ENCODE results near the gene GLRA1.
"Not testable (repeated sequence)": the region's sequence is repeated elsewhere in the genome, so short reads cannot be mapped to it uniquely, and the experiment has no call there.

Gene GLRA1

DNA sequence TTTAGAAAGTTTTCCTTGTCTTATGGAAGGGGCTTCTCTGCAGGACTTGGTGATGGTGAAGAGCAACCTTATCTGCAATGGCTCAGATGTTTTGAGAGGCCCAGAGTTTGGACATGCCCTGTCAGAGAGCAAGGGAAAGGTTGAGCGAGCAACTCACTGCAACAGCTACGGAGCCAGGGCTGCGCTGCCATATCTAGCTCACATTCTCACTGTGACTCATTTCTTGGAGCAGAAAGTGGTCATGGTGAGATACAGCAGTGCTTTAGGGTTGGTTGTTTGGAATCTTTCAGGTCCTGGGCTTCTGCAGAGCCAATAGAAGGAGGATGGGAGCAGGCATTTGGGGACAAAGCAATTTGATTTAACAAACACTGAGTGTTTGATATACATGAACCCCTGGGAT, 12.3 kb downstream of the GLRA1 start:
- no peak for DNase-seq

DNA sequence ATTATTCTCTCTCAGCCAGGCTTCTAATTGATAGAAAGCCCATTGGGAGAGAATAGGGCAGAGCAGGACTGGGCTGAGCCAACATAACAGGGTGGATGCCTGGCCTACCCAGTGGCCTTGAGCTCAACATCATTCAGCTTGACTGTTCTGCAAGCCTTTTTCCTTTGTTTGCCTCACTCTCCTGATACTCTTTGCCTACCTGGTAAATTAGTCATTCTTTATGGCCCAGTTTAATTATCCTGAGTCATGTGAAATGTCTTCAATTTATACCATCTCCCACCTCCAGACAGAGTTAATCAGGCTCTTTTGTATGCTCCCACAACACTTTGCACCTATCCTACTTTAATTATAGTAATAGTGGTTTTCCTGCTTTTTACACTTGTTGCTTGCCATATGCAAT, 13.6 kb downstream of the GLRA1 start:
- no peak for DNase-seq

DNA sequence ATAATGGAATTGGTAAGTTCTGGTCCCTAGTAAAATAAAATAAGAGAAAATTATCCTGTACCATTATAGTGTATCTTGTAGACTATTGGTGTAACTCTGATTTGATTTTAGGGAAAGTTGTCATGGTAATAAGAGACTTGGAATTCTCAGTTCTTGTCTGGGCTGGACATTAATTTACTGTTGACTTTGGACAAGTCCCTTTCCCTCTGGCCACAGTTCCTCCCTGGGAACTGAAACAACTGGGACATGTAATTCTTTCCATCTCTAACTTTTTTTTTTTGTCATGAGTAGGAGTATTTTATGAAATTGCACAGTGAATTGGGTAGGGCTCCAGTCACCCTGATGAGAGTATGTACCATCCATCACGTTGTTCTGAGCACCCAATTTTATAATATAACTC, 15.0 kb downstream of the GLRA1 start:
- DNase-seq, result no peak

DNA sequence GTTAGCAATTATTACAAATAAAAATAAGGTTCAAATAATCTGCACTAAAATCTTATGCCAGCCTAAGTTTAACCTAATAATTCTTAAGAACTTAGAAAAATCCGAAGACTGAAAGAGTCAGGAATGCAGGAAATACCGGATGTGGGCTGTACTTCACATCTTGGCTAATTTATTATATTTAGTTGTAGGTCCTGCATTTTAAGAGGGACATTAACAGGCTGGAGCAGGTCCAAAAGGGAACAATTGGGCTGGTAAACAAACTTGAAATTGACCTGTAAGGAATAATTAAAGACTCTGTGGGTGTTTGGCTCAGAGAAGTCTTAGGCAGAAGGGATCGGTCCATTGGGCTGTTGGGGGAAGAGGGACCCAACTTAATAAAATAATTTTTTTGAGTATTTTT, 18.4 kb downstream of the GLRA1 start:
- no peak for DNase-seq

DNA sequence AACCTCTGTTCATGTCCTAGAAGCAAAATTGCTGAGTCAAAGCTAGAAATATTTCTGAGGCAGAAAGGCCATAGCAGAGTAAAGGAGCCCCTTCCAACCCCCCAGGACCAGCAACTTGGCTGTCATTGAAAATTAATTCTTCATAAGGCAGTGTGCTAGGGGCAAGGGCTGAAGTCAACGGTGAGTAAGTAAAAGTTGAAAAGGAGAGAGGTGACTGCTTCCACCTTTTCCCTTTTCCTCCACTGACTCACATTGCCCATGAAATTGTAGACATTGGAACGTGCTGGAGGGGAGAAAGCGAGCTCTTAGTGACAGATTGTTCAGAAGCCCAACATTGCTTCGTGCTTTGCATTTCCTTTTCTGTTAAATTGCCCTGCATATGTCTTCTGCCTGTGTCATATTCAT, 19.1 kb downstream of the GLRA1 start:
- no peak for DNase-seq

DNA sequence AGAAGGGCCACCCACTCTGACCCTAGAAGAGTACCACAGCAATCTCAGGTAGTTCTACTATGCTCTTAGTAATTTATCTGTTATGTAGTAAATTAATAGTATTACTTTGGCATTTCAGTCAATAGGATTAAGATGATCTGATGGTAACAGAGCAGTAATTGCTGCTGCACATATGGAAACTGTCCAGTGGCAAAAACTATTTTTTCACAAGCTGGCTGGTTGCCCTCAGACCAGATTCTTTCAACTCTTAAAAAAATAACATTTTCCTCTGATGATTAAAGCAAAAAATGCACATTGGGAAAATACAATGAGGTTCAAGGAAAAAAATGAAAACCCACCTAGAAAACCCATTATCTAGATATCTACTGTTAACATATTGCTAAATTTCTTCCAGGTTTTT, 19.7 kb downstream of the GLRA1 start:
- DNase-seq, result no peak

DNA sequence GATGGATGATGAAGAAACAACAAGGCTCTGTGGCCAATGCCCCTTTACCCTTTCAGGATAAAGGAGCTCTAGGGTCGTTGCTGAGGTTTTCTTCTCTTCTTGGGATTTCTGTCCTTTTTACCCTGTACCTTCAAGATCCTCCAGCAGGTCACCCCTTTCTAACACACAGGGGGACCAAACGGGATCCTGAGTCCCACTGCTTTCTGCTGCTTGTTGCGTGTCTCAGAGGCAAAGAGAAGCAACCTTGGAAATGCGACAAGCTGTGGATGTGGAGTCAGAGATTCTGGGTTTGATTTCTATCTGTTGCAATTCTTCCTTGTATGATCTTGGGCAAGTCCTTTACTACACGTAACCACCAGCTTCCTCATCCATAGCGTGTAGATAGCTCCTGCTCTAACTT, 20.5 kb downstream of the GLRA1 start:
- no peak for DNase-seq

DNA sequence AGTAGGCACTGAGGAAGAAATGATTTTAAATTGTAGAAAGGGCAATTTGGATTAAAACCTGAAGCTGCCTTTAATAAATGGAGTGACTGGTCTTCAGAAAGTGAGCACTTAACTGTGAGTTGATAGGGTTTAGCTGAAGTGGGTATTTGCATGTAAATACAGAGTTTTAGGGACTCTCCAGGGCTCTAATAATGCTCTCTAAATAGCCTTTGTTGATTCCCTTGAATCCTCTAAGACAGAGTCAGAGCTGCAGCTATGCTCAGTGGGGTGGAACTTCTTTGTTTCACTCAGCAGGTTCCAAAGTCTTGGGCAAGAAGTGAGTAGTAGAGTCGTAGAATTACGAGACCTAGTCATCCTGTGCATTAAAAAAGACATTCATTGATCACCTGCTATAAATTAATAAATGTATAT, 21.4 kb downstream of the GLRA1 start:
- DNase-seq, result no peak

DNA sequence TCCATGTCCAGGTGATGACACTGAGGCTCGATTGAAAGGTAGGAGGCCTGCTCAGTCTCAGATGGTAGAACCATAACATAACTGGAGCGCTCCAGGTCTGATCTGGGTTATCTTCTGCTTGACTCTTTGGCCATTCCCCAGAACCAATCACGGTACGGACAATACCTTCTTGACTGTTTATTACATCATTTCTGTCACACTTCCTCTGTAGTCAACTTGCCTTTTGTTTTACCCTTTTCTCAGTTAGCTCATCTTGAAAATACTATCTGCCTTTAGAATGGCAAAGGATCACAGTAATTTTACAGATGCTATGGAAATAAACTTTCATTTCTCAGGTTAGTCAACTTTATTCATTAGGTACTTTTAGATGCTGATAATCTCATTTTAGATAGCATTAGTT, 22.4 kb downstream of the GLRA1 start:
- DNase-seq, result no peak

DNA sequence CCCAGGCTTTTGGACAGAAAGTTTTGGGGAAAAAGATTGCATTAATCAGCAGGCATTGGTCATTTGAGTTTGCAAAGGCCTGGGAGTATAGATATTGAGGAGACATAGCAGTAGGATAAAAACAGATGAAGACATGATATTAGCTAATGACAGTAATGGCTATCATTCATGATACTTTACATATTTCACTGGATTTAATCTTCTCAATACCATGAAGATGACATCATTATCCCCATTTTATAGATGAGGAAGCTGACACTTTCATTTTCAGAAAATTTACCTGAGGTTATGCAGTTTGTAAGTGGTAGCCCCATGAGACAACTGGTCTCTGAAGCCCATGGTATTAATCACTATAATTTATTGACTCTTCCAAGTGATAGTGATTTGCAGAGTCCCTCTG, 23.0 kb downstream of the GLRA1 start:
- no peak for DNase-seq

DNA sequence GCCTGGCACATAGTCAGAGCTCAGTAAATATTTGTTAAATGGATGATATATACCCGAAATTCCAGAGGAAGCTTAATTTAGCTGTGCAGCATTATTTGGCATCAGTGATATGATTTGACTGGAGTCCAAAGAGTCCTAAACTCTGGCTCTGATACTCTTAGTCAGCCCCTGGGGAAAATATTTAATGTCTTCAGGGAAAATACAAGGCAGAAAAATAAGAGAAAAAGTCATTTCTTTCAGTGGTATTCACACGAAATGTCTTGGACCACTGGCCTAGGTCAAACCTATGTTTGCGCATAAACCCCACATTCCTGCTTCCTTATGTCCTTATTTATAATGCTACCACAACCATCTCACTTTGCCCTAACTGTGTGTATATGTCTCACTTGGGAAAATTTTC, 23.8 kb downstream of the GLRA1 start:
- DNase-seq, result no peak

DNA sequence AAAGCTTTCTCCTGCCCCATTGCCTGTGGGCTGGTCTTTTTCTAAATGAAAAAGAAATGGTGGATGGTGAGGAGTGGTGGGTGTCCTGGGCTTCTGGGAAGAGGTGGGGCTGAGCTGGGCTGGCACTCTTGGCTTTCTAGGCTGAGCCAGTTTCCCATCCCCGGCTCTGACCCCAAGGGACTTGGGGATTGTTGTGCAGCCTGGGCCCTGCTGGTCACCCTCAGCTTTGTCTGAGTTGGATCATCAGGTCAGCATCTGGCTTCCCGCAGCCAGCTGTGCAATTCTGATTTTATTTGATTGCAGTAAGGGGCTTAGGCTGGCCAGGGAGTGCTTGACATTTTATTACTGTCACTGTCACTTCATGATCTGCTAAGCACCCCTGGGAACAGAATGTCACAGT, 25.3 kb downstream of the GLRA1 start:
- no peak for DNase-seq

DNA sequence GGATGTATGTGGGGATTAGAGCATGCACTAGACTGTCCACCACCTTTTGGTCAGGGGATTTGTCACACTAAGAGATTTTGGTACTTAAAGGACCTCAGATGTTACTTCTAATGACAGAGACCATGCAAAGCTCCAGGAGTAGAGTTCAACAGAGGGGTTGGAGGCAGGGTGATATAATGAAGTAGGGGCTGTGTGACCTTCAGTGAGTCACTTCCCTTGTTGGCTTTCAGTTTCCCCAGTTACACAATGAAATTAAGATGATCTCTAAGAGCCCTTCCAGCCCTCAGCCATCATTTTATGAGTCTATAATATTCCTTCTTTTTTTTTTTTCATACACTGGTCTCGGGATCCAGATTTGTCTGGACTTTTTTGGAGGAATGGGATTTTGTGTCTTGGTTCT, 26.8 kb downstream of the GLRA1 start:
- DNase-seq, result no peak

DNA sequence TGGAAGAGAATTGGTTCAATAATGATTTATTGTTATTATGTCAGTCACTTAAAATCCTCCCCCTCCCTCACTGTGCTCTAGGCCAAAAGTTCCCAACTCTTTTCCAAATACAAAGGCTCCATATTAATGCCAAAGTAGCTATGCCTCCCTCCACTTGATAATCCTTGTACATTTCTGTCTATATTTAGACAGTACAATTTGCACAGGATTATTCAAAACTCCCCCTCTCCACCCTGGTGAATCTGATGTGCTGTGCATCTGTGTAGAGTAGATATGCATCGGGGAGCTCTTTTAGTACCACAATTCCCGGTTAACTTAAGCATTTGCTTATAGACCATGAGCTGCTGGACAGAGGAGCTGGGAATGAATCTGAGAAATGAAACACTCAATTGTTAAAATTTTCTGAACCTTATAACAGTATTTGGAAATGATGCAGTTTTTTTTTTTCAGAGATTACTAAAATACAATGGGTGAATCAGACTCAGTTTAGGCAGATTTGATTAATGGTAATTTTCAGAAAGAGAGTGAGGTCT, 27.6 kb downstream of the GLRA1 start:
- no peak for DNase-seq

DNA sequence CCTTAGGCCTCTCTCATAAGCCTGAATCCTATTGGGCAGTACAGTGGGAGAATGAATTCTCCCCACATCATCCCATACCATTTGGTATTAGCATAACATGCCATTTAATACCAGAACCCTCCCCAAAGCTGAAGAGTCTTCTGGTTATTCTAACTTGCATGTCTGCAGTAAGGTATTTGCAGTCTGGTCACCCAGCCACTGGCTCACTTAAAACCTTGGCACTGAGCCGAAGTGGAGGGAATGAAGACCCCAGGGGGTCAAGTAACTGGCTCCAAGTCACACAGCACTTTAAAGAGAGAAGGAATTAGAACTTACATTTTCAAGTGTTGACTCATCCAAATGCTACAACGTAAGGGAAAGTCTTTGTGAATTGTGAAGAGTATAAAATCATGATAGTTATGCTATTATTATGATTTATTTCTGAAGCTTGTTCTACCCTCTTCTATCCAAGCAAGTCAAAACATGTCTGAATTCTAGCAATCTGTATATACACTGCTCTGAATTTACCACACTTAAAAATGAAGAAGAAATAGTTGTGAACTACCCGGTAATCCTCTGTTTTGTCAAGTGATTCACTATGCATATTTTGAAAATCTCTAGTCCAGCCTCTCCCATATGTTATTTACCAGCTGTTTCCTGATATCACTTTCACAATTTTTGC, 28.5 kb downstream of the GLRA1 start:
- DNase-seq, result no peak

DNA sequence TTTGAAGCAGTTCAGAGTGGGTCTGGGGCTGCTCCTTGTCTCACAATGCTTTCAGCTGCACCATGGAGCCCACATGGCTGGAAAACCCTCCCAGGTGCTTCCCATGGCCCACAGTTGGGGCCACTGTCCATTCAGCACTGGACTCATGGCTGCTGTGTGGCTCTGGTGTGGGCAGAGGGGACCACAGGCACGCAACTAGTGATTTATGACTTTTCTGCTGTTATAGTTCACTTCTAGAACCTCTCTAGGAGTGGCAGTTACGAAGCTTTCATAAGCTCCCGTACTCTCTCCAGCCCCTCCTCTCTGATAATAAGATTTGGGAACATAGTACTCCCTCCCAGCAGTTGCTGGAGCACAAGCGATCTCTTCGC, 29.0 kb downstream of the GLRA1 start:
- DNase-seq, result no peak

DNA sequence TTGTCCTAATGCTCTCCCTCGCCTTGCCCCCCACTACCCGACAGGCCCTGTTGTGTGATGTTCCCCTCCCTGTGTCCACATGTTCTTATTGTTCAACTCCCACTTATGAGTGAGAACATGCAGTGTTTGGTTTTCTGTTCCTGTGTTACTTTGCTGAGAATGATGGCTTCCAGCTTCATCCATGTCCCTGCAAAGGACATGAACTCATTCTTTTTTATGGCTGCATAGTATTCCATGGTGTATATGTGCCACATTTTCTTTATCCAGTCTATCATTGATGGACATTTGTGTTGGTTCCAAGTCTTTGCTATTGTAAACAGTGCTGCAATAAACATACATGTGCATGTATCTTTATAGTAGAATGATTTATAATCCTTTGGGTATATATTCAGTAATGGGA, 31.2 kb downstream of the GLRA1 start:
- not testable (repeated sequence) for DNase-seq

DNA sequence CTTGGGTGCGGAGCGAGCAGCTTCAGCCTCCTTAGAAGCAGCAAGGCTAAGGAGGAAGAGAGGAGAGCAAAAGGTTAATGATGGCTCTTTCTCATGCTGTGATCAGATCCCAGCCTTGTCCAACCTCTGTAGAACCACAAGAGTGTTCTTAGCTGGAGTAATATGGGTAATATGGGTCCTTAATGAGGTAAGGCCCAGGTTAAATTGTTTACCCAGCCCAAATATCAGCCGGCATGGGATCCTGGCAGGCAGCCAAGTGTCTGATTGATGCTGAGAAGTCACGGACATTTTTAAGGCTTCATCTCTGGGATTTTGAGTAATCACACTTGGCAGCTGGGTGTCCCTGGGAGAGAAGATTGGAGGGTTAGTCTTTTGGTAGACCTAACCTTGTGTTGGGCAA, 32.3 kb downstream of the GLRA1 start:
- DNase-seq, result no peak

DNA sequence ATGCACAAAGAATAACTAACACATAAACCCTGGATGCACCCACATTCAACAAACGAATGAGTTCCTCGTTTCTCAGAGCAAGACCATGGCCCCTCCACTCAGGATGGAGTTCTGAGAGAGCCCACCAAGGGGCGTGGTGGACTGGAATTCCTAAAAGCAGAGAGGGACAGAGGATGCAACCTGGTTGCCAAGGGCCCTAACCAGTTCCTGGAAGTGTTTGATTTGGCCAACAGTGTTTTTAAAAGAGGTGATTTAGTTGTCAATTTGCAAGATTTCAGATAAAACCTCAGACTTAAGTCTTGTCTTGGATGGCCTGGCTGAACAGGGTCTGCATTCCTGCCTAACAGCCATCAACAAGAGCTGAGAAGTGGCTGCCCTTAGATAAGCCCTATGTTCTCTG, 34.4 kb downstream of the GLRA1 start:
- DNase-seq, result no peak

DNA sequence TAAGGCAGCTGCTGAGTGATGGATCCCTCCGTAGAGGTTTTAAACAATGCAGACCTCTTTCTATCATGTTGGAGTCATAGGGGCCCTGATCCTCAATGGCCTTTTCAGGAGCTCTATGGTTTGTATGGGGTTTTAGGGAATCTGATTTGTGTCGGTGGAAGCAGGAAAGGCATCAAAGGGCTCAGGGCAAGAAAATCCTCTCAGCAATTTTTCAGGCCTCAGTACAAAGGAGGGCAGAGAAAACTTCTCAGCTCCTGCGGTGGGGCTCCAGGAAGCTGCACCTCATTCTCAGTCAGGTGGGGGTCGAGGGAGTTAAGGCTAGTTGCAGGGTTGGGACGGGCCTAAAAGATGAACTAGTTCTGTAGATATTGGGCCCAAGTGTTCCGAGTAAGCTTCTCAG, 35.0 kb downstream of the GLRA1 start:
- no peak for DNase-seq

DNA sequence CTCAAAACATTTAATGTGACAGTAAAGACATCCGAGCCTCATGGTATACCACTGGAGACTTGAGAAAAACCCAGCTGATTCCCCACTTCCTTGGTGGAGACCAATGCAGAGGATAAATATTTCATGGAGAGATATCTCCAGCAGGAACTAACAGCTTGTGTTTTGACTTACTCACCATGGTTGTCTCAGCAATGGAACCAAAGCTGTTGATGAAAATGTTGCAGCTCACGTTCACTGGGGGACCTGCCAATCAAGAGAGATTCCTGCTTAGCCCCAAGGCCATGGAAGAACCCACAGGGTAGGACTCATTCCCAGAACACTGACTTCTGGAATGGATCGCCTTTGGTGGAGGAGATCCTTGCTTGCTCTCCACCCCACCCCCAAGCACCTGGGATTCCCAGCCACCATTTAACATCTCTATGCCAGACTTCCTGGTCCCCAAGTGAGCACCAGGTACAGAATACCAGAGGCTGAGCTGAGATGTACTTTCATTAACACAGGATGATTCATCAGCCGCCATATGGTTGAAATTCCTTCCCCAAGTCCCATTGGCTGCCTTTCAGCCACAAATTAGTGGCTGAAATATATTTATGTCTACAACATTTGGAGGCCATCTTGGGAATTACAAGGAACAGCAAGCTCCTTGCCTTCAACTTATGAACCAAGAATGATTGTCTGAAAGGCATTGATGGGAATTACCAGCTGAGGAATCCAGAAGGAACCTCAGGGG, 37.9 kb downstream of the GLRA1 start:
- no peak for DNase-seq

DNA sequence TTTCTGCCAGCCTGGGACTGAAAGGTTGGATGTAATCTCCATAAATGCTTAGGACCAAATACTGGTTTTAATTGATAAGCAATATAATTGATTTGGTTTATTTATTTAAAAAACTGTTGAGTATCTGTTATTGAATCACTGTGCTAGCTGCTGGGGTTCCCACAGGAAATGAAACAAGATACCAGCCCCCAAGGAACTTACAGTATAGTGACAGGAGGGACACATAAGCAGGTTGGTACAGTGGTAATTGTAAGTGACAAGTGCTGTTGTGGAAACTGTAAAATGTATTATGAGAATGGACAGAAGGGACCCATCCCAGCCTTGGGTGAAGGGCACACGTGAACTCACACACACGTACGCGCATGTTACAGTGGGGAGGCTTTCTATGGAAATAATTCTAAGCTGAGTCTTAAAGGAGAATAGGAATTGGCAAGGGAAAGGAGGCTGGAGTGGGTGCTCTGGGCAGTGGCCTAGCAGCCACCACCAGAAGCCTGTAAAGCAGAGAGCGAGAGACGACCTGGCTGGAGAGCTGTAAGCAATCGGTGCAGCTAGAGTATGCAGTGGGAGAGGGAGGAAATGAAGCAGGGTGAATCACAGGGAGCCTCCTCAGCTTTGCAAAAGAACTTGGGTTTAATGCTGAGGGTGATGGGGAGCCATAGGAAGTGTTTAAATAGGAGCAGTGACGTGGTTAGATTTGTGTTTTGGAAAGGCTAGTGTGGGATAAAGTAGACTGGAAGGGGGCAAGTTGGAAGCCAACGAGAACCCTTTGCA, 39.3 kb downstream of the GLRA1 start:
- no peak for DNase-seq

DNA sequence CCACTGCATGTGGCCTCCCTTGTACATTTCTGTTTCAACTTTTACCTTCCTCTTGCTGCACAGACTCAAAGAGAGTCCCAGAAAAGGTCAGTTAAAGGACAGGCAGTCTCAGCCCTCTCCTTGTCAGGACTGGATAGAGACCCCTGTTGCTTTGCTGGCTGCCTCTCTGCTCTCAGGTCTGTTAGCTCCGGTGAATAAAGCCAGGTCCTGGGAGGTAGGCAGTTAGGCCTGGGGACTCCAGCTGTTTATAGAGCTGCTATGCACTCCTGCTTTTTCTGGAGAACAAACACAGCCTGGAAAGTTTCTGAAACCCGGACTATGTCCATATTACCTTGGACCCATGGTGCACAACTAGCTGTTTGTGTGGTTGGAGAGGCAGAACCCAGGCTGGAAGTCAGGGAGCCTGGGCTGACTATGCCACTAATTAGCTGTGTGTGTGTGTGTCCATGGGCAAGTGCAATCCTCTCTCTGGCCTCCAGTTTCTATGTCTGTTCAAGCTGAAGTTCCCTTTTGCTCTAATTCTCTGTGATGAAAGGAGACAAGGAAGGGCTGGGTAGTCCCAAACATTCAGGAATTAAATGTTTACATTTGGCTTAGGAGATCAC, 42.9 kb downstream of the GLRA1 start:
- DNase-seq, result no peak

DNA sequence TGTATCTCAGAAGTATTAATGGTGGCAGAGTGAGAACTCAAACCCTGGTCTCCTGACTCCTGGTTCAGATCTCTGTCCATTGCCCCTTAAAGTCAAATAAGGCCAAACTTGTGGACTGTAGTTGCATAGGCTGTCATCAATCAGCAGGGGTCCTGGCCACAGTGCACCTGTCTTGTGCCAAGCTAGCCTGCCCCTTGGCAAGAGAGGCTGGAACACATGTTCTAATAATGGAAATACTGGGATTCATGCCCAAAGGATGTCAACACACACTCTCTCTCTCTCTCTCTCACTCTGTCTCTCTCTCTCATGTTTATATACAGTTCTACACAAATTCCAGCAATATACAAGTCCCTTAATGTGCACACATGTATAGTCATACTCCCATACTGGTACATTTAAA, 44.3 kb downstream of the GLRA1 start:
- DNase-seq, result no peak
